K562 (cell line): Measurements from ENCODE around the gene SESN2. TPM values are rescaled to one million over a fixed set of nuclear protein-coding genes. Genes with fewer than 3 reads are reported as not detected.

Experiments
- CBX2 ChIP-seq: fragments of 200-600 bp; sonication (generic); IDR thresholded peaks from one replicate; pipeline ENCODE4 v1.6.1; 2012; ENCODE audit warnings: mild to moderate bottlenecking, low read length, inconsistent platforms; ENCODE audit not compliant: insufficient read depth, poor library complexity, severe bottlenecking
- DIDO1 ChIP-seq: fragments of 450-650 bp; IDR thresholded peaks from 2 replicates; pipeline ENCODE4 v1.6.1; 2016; ENCODE audit warnings: low read depth, missing biosample characterization, missing genetic modification characterization
- EGR1 ChIP-seq: fragments of 450-650 bp; conservative IDR thresholded peaks from 2 replicates; pipeline ENCODE4 v1.6.1; 2017; ENCODE audit warnings: mild to moderate bottlenecking
- KLF16 ChIP-seq: IDR thresholded peaks from 2 replicates; pipeline ENCODE4 v1.6.1; 2016; ENCODE audit warnings: antibody characterized with exemption
- MIER1 ChIP-seq: fragments of 450-650 bp; IDR thresholded peaks from 2 replicates; pipeline ENCODE4 v1.6.1; 2016; ENCODE audit warnings: antibody characterized with exemption, mild to moderate bottlenecking, low read depth
- NR2F6 ChIP-seq: fragments of 450-650 bp; formaldehyde crosslinking; IDR thresholded peaks from 2 replicates; pipeline ENCODE4 v1.4.0; 2020; ENCODE audit warnings: mild to moderate bottlenecking
- POLR2G ChIP-seq: fragments of 200-400 bp; formaldehyde crosslinking; IDR thresholded peaks from 2 replicates; pipeline ENCODE4 v1.6.1; 2017; ENCODE audit warnings: low read depth, mild to moderate bottlenecking, antibody characterized with exemption, low read length, moderate library complexity
- PTRF ChIP-seq: fragments of 450-650 bp; IDR thresholded peaks from 2 replicates; pipeline ENCODE4 v1.6.1; 2016; ENCODE audit warnings: mild to moderate bottlenecking, missing genetic modification characterization, missing compliant biosample characterization
- RAD51 ChIP-seq: fragments of 450-650 bp; IDR thresholded peaks from 2 replicates; pipeline ENCODE4 v1.7.1; 2016; ENCODE audit warnings: low read depth, mild to moderate bottlenecking, borderline replicate concordance
- SIRT6 ChIP-seq: IDR thresholded peaks from one replicate; pipeline ENCODE4 v1.6.1; 2012; ENCODE audit warnings: low read depth, mild to moderate bottlenecking, control low read depth, inconsistent platforms, low read length, moderate library complexity
- SMAD2 ChIP-seq: fragments of 150-350 bp; IDR thresholded peaks from 2 replicates; pipeline ENCODE4 v1.6.1; 2014; ENCODE audit warnings: low read depth, mild to moderate bottlenecking, low read length
- SNRNP70 ChIP-seq: fragments of 200-400 bp; formaldehyde crosslinking; optimal IDR thresholded peaks from 2 replicates; pipeline ENCODE3; 2017; ENCODE audit warnings: low read depth, low read length
- TCF7 ChIP-seq: sonication (generic); IDR thresholded peaks from 2 replicates; pipeline ENCODE4 v1.6.1; 2016; ENCODE audit warnings: antibody characterized with exemption, borderline replicate concordance
- THRAP3 ChIP-seq: fragments of 450-650 bp; IDR thresholded peaks from 2 replicates; pipeline ENCODE4 v1.6.1; 2016; ENCODE audit warnings: mild to moderate bottlenecking, inconsistent platforms, borderline replicate concordance
- U2AF1 ChIP-seq: fragments of 200-400 bp; formaldehyde crosslinking; optimal IDR thresholded peaks from 2 replicates; pipeline ENCODE3; 2017; ENCODE audit warnings: mild to moderate bottlenecking, low read depth, low read length, moderate library complexity
- YY1 ChIP-seq, 3 experiments: IDR thresholded peaks; 2 replicates each; pipeline ENCODE4 v1.6.1; 2011; ENCODE audit warnings: low read length in 2 of 3, mild to moderate bottlenecking in 2 of 3, moderate library complexity in 2 of 3, borderline replicate concordance in 1 of 3, control low read depth in 1 of 3, low read depth in 1 of 3; ENCODE audit not compliant: insufficient read depth in 3 of 3, insufficient replicate concordance in 2 of 3, control insufficient read depth in 1 of 3, insufficient read length in 1 of 3; ENCODE audit errors: extremely low read depth in 1 of 3
- ZBTB49 ChIP-seq: sonication (generic); formaldehyde crosslinking; IDR thresholded peaks from 2 replicates; pipeline ENCODE4 v1.8.0; 2022; ENCODE audit warnings: missing genetic modification reagents, mild to moderate bottlenecking, borderline replicate concordance
- ZBTB7A ChIP-seq: IDR thresholded peaks from 2 replicates; pipeline ENCODE4 v1.6.1; 2011; ENCODE audit warnings: low read depth, mild to moderate bottlenecking, low read length, moderate library complexity, borderline replicate concordance; ENCODE audit not compliant: control insufficient read depth
- ZEB2 ChIP-seq: fragments of 450-650 bp; IDR thresholded peaks from 2 replicates; pipeline ENCODE4 v1.6.1; 2016
- ZNF121 ChIP-seq: sonication (generic); formaldehyde crosslinking; conservative IDR thresholded peaks from 2 replicates; pipeline ENCODE4 v1.8.0; 2022; ENCODE audit warnings: missing genetic modification reagents
- ZNF263 ChIP-seq: sonication (generic); formaldehyde crosslinking; IDR thresholded peaks from 2 replicates; pipeline ENCODE4 v1.8.0; 2022; ENCODE audit warnings: mild to moderate bottlenecking, missing genetic modification reagents, borderline replicate concordance
- ZNF311 ChIP-seq: fragments of 250-450 bp; sonication (Bioruptor Pico); IDR thresholded peaks from 2 replicates; pipeline ENCODE4 v1.4.0; 2020; ENCODE audit warnings: mild to moderate bottlenecking, moderate library complexity
- polyA plus RNA-seq, 8 experiments: library from polyadenylated mRNA; depleted of rRNA in 4 of 8; stranded (reverse) in 5 of 8; unstranded in 3 of 8; fragments of >200 nt; fragmentation: Nextera tagmentation in 2 of 8; fragmentation: Illumina TruSeq in 1 of 8; extraction: Ambion mirVana in 2 of 8; extraction: Trizol in 1 of 8; gene quantifications; 2 replicates each; pipeline versions ENCODE4 v1.2.1 to v1.2.3, GENCODE V29; 2011 to 2014; ENCODE audit warnings: inconsistent platforms in 1 of 8, missing spikeins in 1 of 8
- total RNA-seq, 7 experiments: library from RNA; depleted of rRNA in 6 of 7; stranded (reverse); fragments of >200 nt in 6 of 7; fragmentation: Illumina TruSeq in 2 of 7; extraction: Trizol in 2 of 7; gene quantifications; 2 replicates each; pipeline versions ENCODE4 v1.2.1 to v1.2.3, GENCODE V29; 2011 to 2021; ENCODE audit warnings: low replicate concordance in 1 of 7
- TF ChIP-seq, protein P1 (sequence below): fragments of 250-450 bp; sonication (Bioruptor Pico); IDR thresholded peaks from 2 replicates; pipeline ENCODE4 v1.4.0; 2020; ENCODE audit warnings: mild to moderate bottlenecking, moderate library complexity
- TF ChIP-seq, protein P2 (sequence below): fragments of 450-650 bp; IDR thresholded peaks from one replicate; pipeline ENCODE4 v1.6.1; 2018; ENCODE audit warnings: mild to moderate bottlenecking, moderate library complexity; ENCODE audit not compliant: partially characterized antibody

SESN2 gene
- total and polyA plus RNA-seq, 9 of the 15 experiments (the other 6 are each of a cell fraction or from before 2014, with no cell fraction given), result 3.7 to 71.3 (median 16.8) TPM

DNA sequence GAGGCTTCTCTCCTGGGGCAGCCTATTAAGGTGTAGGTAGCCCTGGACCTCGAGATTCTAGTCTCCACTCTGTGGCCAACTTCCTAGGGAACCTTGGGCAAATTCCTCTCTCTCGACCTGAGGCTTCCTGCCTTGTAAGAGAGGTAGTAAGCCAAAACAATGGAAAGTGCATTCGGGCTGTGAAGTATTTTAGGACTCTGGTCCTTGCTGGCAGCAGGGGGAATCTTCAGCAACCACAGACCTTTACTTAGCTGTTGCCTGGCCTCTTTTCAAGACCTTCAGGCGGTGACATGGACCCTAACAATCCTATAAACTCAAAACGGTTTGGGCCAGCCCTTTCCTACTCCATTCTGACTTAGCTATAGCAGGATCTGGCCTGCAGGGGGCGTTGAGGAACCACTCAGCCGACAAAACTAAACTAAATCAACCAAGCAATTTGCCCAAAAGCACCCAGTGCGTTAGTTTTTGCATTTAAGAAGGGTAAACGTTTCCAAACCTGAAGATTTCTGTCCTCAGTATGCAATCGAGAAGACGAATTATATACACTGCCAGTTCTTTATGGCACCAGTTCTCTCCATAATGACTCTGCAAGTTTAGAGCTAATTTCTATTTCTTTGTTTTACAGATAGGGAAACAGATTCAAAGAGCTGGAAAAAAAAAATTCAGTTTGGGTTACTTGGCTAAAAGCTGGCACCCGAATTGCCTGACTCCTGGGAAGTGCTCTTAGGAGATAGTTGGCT lies 10.9 kb upstream of the SESN2 start (continued):
- TF ChIP-seq ZNF311 (CRISPR knock-in tag) (no peak), SNRNP70 (no peak), SIRT6 (no peak), TCF7 (no peak), RAD51 (no peak), ZEB2 (no peak), SMAD2 (no peak), CBX2 (no peak), ZNF121 (CRISPR knock-in tag) (no peak), ZBTB49 (CRISPR knock-in tag) (no peak), THRAP3 (no peak), YY1 (IDR thresholded peaks at IDR 0.05; ENCODE audit: borderline replicate concordance in 1 of 3, control insufficient read depth in 1 of 3, extremely low read depth in 1 of 3, insufficient read depth in 3 of 3, insufficient read length in 1 of 3, insufficient replicate concordance in 2 of 3, low read depth in 1 of 3, low read length in 2 of 3) (no peak), NR2F6 (no peak), POLR2G (no peak), PTRF (tag) (no peak), KLF16 (peak; percentile 48; the same call in 1 of the 2 replicates), ZNF263 (CRISPR knock-in tag) (no peak), DIDO1 (tag) (no peak), ZBTB7A (no peak), EGR1 (no peak), U2AF1 (no peak), MIER1 (no peak)
- TF ChIP-seq, protein P1, sequence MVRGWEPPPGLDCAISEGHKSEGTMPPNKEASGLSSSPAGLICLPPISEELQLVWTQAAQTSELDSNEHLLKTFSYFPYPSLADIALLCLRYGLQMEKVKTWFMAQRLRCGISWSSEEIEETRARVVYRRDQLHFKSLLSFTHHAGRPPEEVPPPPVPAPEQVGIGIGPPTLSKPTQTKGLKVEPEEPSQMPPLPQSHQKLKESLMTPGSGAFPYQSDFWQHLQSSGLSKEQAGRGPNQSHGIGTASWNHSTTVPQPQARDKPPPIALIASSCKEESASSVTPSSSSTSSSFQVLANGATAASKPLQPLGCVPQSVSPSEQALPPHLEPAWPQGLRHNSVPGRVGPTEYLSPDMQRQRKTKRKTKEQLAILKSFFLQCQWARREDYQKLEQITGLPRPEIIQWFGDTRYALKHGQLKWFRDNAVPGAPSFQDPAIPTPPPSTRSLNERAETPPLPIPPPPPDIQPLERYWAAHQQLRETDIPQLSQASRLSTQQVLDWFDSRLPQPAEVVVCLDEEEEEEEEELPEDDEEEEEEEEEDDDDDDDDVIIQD, result no peak
- TF ChIP-seq, protein P2, sequence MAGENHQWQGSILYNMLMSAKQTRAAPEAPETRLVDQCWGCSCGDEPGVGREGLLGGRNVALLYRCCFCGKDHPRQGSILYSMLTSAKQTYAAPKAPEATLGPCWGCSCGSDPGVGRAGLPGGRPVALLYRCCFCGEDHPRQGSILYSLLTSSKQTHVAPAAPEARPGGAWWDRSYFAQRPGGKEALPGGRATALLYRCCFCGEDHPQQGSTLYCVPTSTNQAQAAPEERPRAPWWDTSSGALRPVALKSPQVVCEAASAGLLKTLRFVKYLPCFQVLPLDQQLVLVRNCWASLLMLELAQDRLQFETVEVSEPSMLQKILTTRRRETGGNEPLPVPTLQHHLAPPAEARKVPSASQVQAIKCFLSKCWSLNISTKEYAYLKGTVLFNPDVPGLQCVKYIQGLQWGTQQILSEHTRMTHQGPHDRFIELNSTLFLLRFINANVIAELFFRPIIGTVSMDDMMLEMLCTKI, result no peak
